Peyer's patch (tissue), 4 donors: ENCODE data around the gene AHCY. TPM values are rescaled to one million over a fixed set of nuclear protein-coding genes. Genes with fewer than 3 reads are reported as not detected.
A peak's percentile ranks its signal among the peaks of the same experiment; 100 is the strongest.
"Not testable (repeated sequence)": the region's sequence is repeated elsewhere in the genome, so short reads cannot be mapped to it uniquely, and the experiment has no call there.

Experiments used
- DNase-seq, 3 donors: peaks; one replicate each; pipeline ENCODE4 v3.0.0-alpha.2; 2017 to 2019
- H3K27ac ChIP-seq, 4 donors: fragments of 200-600 bp; sonication (generic); one replicate each; pipeline ENCODE4 v1.5.1; 2016 to 2019
- H3K27me3 ChIP-seq, 2 donors: fragments of 200-600 bp; sonication (generic); one replicate each; pipeline ENCODE4 v1.5.1; 2019
- H3K36me3 ChIP-seq, 3 donors: fragments of 200-600 bp; sonication (generic); one replicate each; pipeline ENCODE4 v1.5.1; 2016 to 2019
- H3K4me1 ChIP-seq, 4 donors: fragments of 200-600 bp; sonication (generic); one replicate each; pipeline ENCODE4 v1.5.1; 2016 to 2019
- H3K4me3 ChIP-seq, 4 donors: fragments of 200-600 bp; sonication (generic); 1 replicate in 3 of 4; 2 replicates in 1 of 4; pipeline ENCODE4 v1.5.1; 2016 to 2019; ENCODE audit warnings: mild to moderate bottlenecking in 1 of 4
- H3K9me3 ChIP-seq, 4 donors: fragments of 200-600 bp; sonication (generic); one replicate each; pipeline ENCODE4 v1.5.1; 2016 to 2019; ENCODE audit warnings: mild to moderate bottlenecking in 1 of 4
- CTCF ChIP-seq, 6 experiments: fragments of 450-650 bp in 4 of 6; fragments of 200-600 bp in 2 of 6; sonication (generic) in 1 of 6; IDR thresholded peaks; one replicate each; pipeline ENCODE4 v1.5.1; 2017 to 2019; ENCODE audit warnings: antibody characterized with exemption in 6 of 6, mild to moderate bottlenecking in 3 of 6, moderate library complexity in 1 of 6
- POLR2A ChIP-seq, 2 donors: fragments of 450-650 bp; IDR thresholded peaks; one replicate each; pipeline ENCODE4 v1.5.1; 2017; ENCODE audit warnings: antibody characterized with exemption in 2 of 2, mild to moderate bottlenecking in 2 of 2, moderate library complexity in 2 of 2
- total RNA-seq, 4 donors: library from RNA; depleted of rRNA; stranded (reverse); fragments of >200 nt; gene quantifications; one replicate each; pipeline ENCODE4 v1.1.0, GENCODE V29; 2016

AHCY gene
- total RNA-seq, 4 donors from 2014 or later = 46.9 to 52.4 (median 49.4) TPM

- Histone ChIP-seq H3K27me3 (no peaks in the 10 kb centered on the region), H3K36me3 (no peaks in the 10 kb centered on the region), H3K4me3 (no peak overlapping the region), H3K4me1 (no peaks in the 10 kb centered on the region), H3K27ac (no peak overlapping the region), H3K9me3 (no peaks in the 10 kb centered on the region)
- TF ChIP-seq CTCF (IDR thresholded peaks at IDR 0.05) (no peak), POLR2A (IDR thresholded peaks at IDR 0.05) (no peak)
- no peak for DNase-seq
These were observed 51.5 kb downstream of the AHCY start for GRCh38 chr20:34251619-34252018.

- no peak for DNase-seq
- H3K9me3 ChIP-seq = no peaks in the 10 kb centered on the region
- no peak overlapping the region for H3K4me3 ChIP-seq
- TF ChIP-seq POLR2A (IDR thresholded peaks at IDR 0.05) (no peak), CTCF (IDR thresholded peaks at IDR 0.05) (no peak)
- H3K4me1 ChIP-seq = no peaks in the 10 kb centered on the region
- no peaks in the 10 kb centered on the region for H3K36me3 ChIP-seq
- H3K27ac ChIP-seq = no peak overlapping the region
- H3K27me3 ChIP-seq = no peaks in the 10 kb centered on the region
These were observed 53.1 kb downstream of the AHCY start for GRCh38 chr20:34250005-34250404.

GRCh38 chr20:34249291-34249690, 53.9 kb downstream of the AHCY start:
- Histone ChIP-seq H3K4me3 (no peak overlapping the region), H3K4me1 (no peaks in the 10 kb centered on the region), H3K36me3 (no peaks in the 10 kb centered on the region), H3K9me3 (no peaks in the 10 kb centered on the region), H3K27ac (peak overlapping the region in 1 of 4 donors; percentile 46), H3K27me3 (no peaks in the 10 kb centered on the region)
- no peak for TF ChIP-seq POLR2A (IDR thresholded peaks at IDR 0.05)
- TF ChIP-seq CTCF (IDR thresholded peaks at IDR 0.05) = no peak
- DNase-seq = peak in 1 of 3 donors; percentile 41

- TF ChIP-seq CTCF (IDR thresholded peaks at IDR 0.05) = no peak
- TF ChIP-seq POLR2A (IDR thresholded peaks at IDR 0.05) = no peak
- Histone ChIP-seq H3K27ac (no peak overlapping the region), H3K4me1 (no peaks in the 10 kb centered on the region), H3K4me3 (no peak overlapping the region), H3K27me3 (no peaks in the 10 kb centered on the region), H3K36me3 (no peaks in the 10 kb centered on the region), H3K9me3 (no peaks in the 10 kb centered on the region)
- no peak for DNase-seq
These were observed 57.0 kb downstream of the AHCY start for GRCh38 chr20:34246126-34246626.

- TF ChIP-seq POLR2A (IDR thresholded peaks at IDR 0.05) = no peak
- TF ChIP-seq CTCF (IDR thresholded peaks at IDR 0.05) = no peak
- no peak overlapping the region for H3K27ac ChIP-seq
- H3K4me1 ChIP-seq = no peaks in the 10 kb centered on the region
- H3K36me3 ChIP-seq = no peaks in the 10 kb centered on the region
- no peak for DNase-seq
- H3K9me3 ChIP-seq = no peaks in the 10 kb centered on the region
- H3K4me3 ChIP-seq = no peak overlapping the region
- H3K27me3 ChIP-seq = no peaks in the 10 kb centered on the region
These were observed 59.8 kb downstream of the AHCY start for GRCh38 chr20:34243377-34243776.

GRCh38 chr20:34242879-34243278, 60.3 kb downstream of the AHCY start:
- no peak for TF ChIP-seq CTCF (IDR thresholded peaks at IDR 0.05)
- TF ChIP-seq POLR2A (IDR thresholded peaks at IDR 0.05) = no peak
- Histone ChIP-seq H3K36me3 (no peaks in the 10 kb centered on the region), H3K4me3 (no peak overlapping the region), H3K27me3 (no peaks in the 10 kb centered on the region), H3K27ac (no peak overlapping the region), H3K9me3 (no peaks in the 10 kb centered on the region), H3K4me1 (no peaks in the 10 kb centered on the region)
- DNase-seq = no peak

GRCh38 chr20:34242015-34242414, 61.1 kb downstream of the AHCY start:
- not testable (repeated sequence) for H3K27me3 ChIP-seq, H3K9me3 ChIP-seq, H3K4me3 ChIP-seq, DNase-seq, H3K36me3 ChIP-seq, H3K4me1 ChIP-seq
- peak overlapping the region in 1 of 4 donors; percentile 11 for H3K27ac ChIP-seq
